IPS DF 6.9 (cell line): ENCODE results near the gene GPR78.
"Not testable (repeated sequence)": the region's sequence is repeated elsewhere in the genome, so short reads cannot be mapped to it uniquely, and the experiment has no call there.

Experiments
- DNase-seq: peaks from one replicate; pipeline ENCODE4 v3.0.0-alpha.2; 2013; ENCODE audit warnings: low read depth, low spot score
- H3K27ac ChIP-seq: one replicate; pipeline ENCODE4 v1.5.1; 2013; ENCODE audit warnings: low read length, control low read depth
- H3K27me3 ChIP-seq: 2 replicates; pipeline ENCODE4 v1.6.1; 2013; ENCODE audit warnings: mild to moderate bottlenecking, low read length; ENCODE audit not compliant: control insufficient read depth, insufficient read depth
- H3K36me3 ChIP-seq: 2 replicates; pipeline ENCODE4 v1.6.1; 2013; ENCODE audit warnings: low read length; ENCODE audit not compliant: control insufficient read depth, insufficient read depth
- H3K4me1 ChIP-seq: 2 replicates; pipeline ENCODE4 v1.6.1; 2013; ENCODE audit warnings: low read length; ENCODE audit not compliant: control insufficient read depth, insufficient read depth
- H3K4me3 ChIP-seq: 2 replicates; pipeline ENCODE4 v1.5.1; 2013; ENCODE audit warnings: mild to moderate bottlenecking, low read length
- H3K9me3 ChIP-seq: 2 replicates; pipeline ENCODE4 v1.6.1; 2013; ENCODE audit warnings: low read length, inconsistent platforms; ENCODE audit not compliant: control insufficient read depth, insufficient read depth
- WGBS: extraction: QIAGEN DNeasy Blood & Tissue Kit; methylation state at CpG from one replicate; pipeline ENCODE4 v1.1.7; 2013; ENCODE audit warnings: mixed read lengths, missing lambda C conversion rate; ENCODE audit not compliant: insufficient read length, insufficient coverage; 5-methylcytosine and 5-hydroxymethylcytosine counted together

Gene GPR78

GRCh38 chr4:8616831-8617230 is 36.6 kb downstream of the GPR78 start:
- no peaks in the 10 kb centered on the region for H3K4me1 ChIP-seq
- H3K27ac ChIP-seq: no peak overlapping the region
- peaks cover 20% of the 10 kb centered on the region for H3K36me3 ChIP-seq
- H3K9me3 ChIP-seq: no peaks in the 10 kb centered on the region
- no peak for DNase-seq
- no CpG with 5 or more reads among the region's 16 CpGs for WGBS
- no peak overlapping the region for H3K4me3 ChIP-seq
- no peaks in the 10 kb centered on the region for H3K27me3 ChIP-seq

- Histone ChIP-seq H3K27me3 (no peaks in the 10 kb centered on the region), H3K36me3 (peaks cover 19% of the 10 kb centered on the region), H3K9me3 (no peaks in the 10 kb centered on the region), H3K4me1 (no peaks in the 10 kb centered on the region), H3K4me3 (no peak overlapping the region), H3K27ac (no peak overlapping the region)
- no CpG with 5 or more reads among the region's 21 CpGs for WGBS
- no peak for DNase-seq
These were observed 37.4 kb downstream of the GPR78 start for GRCh38 chr4:8617486-8618040.

- WGBS: no CpG with 5 or more reads among the region's 15 CpGs
- no peaks in the 10 kb centered on the region for H3K4me1 ChIP-seq
- peaks cover 19% of the 10 kb centered on the region for H3K36me3 ChIP-seq
These were observed 38.2 kb downstream of the GPR78 start for GRCh38 chr4:8618421-8618820.

GRCh38 chr4:8618961-8619720 is 38.9 kb downstream of the GPR78 start:
- Histone ChIP-seq H3K27me3 (no peaks in the 10 kb centered on the region), H3K9me3 (no peaks in the 10 kb centered on the region), H3K36me3 (peaks cover 19% of the 10 kb centered on the region), H3K27ac (no peak overlapping the region), H3K4me1 (no peaks in the 10 kb centered on the region), H3K4me3 (no peak overlapping the region)
- DNase-seq: no peak
- WGBS: no CpG with 5 or more reads among the region's 28 CpGs

More at GRCh38 chr4:8618421-8618820, 38.2 kb downstream of the GPR78 start:
- Histone ChIP-seq H3K27me3 (no peaks in the 10 kb centered on the region), H3K27ac (no peak overlapping the region), H3K4me3 (no peak overlapping the region), H3K9me3 (no peaks in the 10 kb centered on the region)
- no peak for DNase-seq

GRCh38 chr4:8621135-8621534 is 40.9 kb downstream of the GPR78 start:
- H3K36me3 ChIP-seq: peaks cover 14% of the 10 kb centered on the region; the same call in 1 of the 2 replicates
- no CpG with 5 or more reads among the region's 14 CpGs for WGBS
- H3K4me3 ChIP-seq, H3K4me1 ChIP-seq, H3K9me3 ChIP-seq, H3K27me3 ChIP-seq, DNase-seq, H3K27ac ChIP-seq: not testable (repeated sequence)

GRCh38 chr4:8624601-8625272 is 44.5 kb downstream of the GPR78 start:
- H3K27ac ChIP-seq, DNase-seq, H3K9me3 ChIP-seq, H3K27me3 ChIP-seq, H3K4me1 ChIP-seq, H3K4me3 ChIP-seq, H3K36me3 ChIP-seq: not testable (repeated sequence)
- WGBS: no CpG with 5 or more reads among the region's 29 CpGs

GRCh38 chr4:8630240-8630905 is 50.2 kb downstream of the GPR78 start:
- no CpG with 5 or more reads among the region's 29 CpGs for WGBS
- not testable (repeated sequence) for H3K36me3 ChIP-seq, H3K9me3 ChIP-seq, DNase-seq, H3K4me1 ChIP-seq, H3K27ac ChIP-seq, H3K4me3 ChIP-seq, H3K27me3 ChIP-seq

GRCh38 chr4:8631896-8632295 is 51.7 kb downstream of the GPR78 start:
- H3K27me3 ChIP-seq, DNase-seq, H3K36me3 ChIP-seq, H3K4me3 ChIP-seq, H3K4me1 ChIP-seq, H3K9me3 ChIP-seq, H3K27ac ChIP-seq: not testable (repeated sequence)
- WGBS: no CpG with 5 or more reads among the region's 6 CpGs

- H3K27ac ChIP-seq, H3K9me3 ChIP-seq, H3K36me3 ChIP-seq, DNase-seq, H3K4me1 ChIP-seq, H3K27me3 ChIP-seq, H3K4me3 ChIP-seq: not testable (repeated sequence)
- no CpG with 5 or more reads among the region's 11 CpGs for WGBS
These were observed 54.6 kb downstream of the GPR78 start for GRCh38 chr4:8634773-8635172.

GRCh38 chr4:8635897-8636554 is 55.8 kb downstream of the GPR78 start:
- H3K36me3 ChIP-seq, H3K27ac ChIP-seq, H3K4me3 ChIP-seq, H3K4me1 ChIP-seq, H3K9me3 ChIP-seq, H3K27me3 ChIP-seq, DNase-seq: not testable (repeated sequence)
- no CpG with 5 or more reads among the region's 29 CpGs for WGBS
